HG03439 (cell line): ENCODE results near the gene NMB.

ENCODE experiments used
- ATAC-seq: cut with Tn5 transposase; IDR thresholded peaks from one replicate; pipeline ENCODE4 v1.9.1; 2021; ENCODE audit warnings: mild to moderate bottlenecking, moderate library complexity; ENCODE audit not compliant: unreplicated experiment

NMB gene

DNA sequence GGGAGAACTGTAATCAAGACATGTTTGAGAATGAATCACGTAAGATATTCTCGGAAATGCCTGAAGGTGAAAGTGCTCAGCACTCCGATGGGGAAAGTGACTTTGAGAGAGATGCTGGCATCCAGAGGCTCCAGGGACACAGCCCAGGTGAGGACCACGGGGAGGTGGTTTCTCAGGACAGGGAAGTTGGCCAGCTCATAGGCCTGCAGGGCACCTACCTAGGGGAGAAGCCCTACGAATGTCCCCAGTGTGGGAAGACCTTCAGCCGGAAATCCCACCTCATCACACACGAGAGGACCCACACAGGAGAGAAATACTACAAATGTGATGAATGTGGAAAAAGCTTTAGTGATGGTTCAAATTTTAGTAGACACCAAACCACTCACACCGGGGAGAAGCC, 37.4 kb downstream of the NMB start:
- no peak for ATAC-seq

DNA sequence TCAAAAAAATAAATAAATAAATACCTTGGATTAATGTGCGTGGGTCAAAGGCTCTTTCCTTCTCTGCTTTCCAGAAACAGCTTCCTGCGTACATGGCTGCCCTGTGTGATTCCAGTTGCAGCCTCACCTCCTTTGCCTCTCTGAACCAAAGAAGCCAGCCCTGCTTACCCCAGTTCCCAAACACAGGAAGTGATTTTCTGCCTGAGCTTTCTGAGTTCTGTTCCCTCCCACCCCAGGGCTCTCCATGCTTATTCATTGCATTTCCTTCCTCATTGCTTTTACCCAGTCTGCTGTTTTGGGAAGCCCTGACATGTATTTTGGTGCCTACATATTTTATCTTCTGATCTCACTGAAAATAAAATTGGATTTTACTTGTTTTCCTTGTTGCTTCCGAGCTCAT, 41.8 kb downstream of the NMB start:
- ATAC-seq = no peak

DNA sequence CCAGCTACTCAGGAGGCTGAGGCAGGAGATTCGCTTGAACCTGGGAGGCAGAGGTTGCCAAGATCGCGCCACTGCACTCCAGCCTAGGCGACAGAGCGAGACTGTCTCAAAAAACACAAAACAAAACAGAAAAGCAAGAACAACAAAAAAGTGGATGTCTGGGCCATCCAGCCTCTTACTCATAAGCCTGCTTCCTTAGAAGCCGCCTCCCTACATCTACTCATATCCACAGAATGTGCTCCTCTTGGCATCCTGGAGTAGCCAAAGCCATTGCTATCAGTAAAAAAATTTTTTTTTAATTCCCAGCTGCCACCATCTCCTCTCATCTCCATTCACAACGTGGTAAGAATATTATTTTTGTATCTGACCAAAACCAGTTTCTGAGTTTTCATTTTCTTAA, 46.4 kb downstream of the NMB start:
- ATAC-seq = no peak

DNA sequence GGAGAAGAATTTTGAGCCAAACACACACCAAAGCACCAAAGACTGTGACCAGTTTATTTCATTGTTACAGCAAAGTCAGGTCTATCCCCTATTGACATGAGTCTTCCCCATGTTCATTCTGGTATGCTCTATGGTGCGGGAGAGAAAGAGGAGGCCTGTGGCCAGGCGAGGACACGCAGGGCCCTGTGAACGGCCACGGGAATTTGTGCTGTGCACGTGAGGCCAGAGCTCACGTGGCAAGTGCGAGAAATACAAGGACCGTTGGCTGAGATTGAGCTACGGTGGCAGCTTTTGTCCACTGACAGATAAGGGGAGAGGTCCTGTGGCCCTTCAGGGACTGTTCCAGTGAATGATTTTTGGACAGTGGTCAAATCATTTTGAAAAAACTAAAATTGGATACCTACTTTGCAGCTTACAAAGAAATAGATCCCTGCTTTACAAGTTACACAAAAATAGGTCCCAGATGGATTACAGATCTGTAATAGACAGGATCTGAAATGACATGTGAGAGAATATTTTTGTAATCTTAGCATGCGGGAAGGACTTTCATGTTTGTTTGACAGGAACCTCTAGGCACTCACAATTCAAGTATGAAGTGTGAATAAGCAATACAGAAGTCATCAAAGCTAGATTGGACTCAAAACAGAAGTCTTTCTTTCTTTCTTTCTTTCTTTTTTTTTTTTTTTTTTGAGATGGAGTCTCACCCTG, 48.0 kb downstream of the NMB start:
- no peak for ATAC-seq

DNA sequence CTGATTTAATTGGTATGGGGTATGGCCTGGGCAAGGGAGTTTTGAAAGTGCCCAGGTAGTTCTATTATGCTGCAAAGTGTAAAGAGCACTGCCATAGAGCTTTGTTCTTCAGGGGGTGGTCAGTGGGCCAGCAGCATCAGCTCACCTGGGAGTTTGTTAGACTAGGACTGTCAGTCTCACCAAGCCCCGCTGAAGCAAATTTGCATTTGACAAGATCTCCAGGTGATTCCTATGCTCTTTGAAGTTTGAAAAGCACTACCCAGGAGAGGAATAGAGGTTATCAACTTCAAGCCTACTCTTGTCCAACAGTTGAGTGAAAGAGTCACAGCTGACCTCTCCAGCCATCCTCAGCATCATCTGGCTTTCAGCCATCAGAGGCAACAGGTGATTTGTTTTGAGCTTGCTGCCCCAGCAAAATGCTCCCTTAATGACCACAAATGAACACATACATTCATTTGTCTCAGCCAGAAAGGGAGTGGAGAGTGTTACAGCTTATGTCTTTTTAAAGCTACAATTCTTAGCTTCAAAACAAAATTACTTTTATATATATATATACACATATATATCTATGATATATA, 49.2 kb downstream of the NMB start:
- ATAC-seq = no peak

DNA sequence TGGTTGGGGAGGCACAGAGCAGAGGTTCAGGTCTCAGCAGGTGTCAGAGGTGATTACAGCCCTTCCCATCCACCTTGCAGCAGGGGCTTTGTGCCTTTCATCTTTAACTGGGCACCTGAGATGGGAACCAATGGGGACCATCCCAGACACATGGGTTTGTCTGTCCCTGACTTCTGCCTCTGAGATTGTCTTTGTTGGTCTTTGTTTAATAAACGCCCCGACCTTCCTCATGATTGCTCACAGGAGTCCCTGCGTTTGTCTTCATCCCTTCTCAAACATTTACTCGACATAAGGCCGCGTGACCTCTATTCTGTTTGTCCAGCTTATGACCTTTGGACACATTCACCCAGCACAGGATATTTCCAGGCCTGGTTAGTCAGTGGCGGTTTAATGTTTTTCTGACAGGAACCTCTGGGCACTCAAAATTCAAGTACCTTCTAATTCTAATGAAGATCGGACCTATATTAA, 51.3 kb downstream of the NMB start:
- ATAC-seq = no peak

DNA sequence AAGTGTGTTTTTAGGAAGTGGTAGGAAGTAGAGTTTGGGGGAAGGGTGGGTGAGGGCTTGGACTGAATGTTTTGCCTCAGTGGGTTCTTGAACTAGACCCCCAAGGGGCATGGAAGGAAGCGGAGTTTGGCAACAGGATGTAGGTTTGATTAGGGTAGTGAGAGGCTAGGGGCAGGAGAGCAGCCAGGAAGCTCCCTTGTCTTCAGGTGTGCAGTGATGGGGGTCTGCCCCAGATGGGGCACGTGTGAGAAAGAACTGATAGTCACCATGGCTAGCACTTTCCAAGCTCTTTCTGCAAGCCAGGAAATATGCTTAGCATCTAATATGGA, 52.5 kb downstream of the NMB start:
- ATAC-seq = no peak
